MM.1S (cell line): ENCODE data around the gene RSPH6A.

Experiments
- DNase-seq: peaks from one replicate; pipeline ENCODE4 v3.0.0-alpha.2; 2015
- H2AFZ ChIP-seq: fragments of 300-600 bp; sonication (generic); 2 replicates; pipeline ENCODE4 v1.6.0; 2016; ENCODE audit warnings: antibody characterized with exemption, low read length
- H3F3A ChIP-seq: fragments of 300-600 bp; sonication (generic); 2 replicates; pipeline ENCODE4 v1.6.1; 2016; ENCODE audit warnings: mild to moderate bottlenecking, antibody characterized with exemption, low read length, moderate library complexity, mixed read lengths; ENCODE audit not compliant: insufficient read depth
- H3K27ac ChIP-seq: fragments of 300-600 bp; sonication (generic); 2 replicates; pipeline ENCODE4 v1.5.1; 2016; ENCODE audit warnings: mild to moderate bottlenecking, low read length
- H3K27me3 ChIP-seq: fragments of 300-600 bp; sonication (generic); replicated peaks from 2 replicates; pipeline ENCODE4 v1.6.0; 2016; ENCODE audit warnings: low read length; ENCODE audit not compliant: insufficient read depth
- H3K36me3 ChIP-seq: fragments of 300-600 bp; sonication (generic); replicated peaks from 2 replicates; pipeline ENCODE4 v1.6.1; 2016; ENCODE audit warnings: mild to moderate bottlenecking, low read length, mixed read lengths; ENCODE audit not compliant: insufficient read depth
- H3K4me1 ChIP-seq: fragments of 300-600 bp; sonication (generic); 2 replicates; pipeline ENCODE4 v1.6.1; 2016; ENCODE audit warnings: low read length, mixed read lengths
- H3K4me2 ChIP-seq: fragments of 300-600 bp; sonication (generic); 2 replicates; pipeline ENCODE4 v1.6.0; 2016; ENCODE audit warnings: low read depth, low read length
- H3K4me3 ChIP-seq: fragments of 300-600 bp; sonication (generic); 2 replicates; pipeline ENCODE4 v1.5.1; 2016; ENCODE audit warnings: low read length, mixed read lengths
- H3K79me2 ChIP-seq: fragments of 300-600 bp; sonication (generic); 2 replicates; pipeline ENCODE4 v1.6.1; 2016; ENCODE audit warnings: mixed run types, low read length, mixed read lengths
- H3K9ac ChIP-seq: fragments of 300-600 bp; sonication (generic); 2 replicates; pipeline ENCODE4 v1.6.1; 2016; ENCODE audit warnings: low read length, mixed read lengths
- H3K9me2 ChIP-seq: fragments of 300-600 bp; sonication (generic); replicated peaks from 2 replicates; pipeline ENCODE4 v1.6.1; 2016; ENCODE audit warnings: mild to moderate bottlenecking, low read length, mixed read lengths; ENCODE audit not compliant: insufficient read depth
- H3K9me3 ChIP-seq: fragments of 300-600 bp; sonication (generic); replicated peaks from 2 replicates; pipeline ENCODE4 v1.6.1; 2016; ENCODE audit warnings: mild to moderate bottlenecking, low read length, mixed read lengths; ENCODE audit not compliant: insufficient read depth
- H4K20me1 ChIP-seq: fragments of 300-600 bp; sonication (generic); 2 replicates; pipeline ENCODE4 v1.6.1; 2016; ENCODE audit warnings: mild to moderate bottlenecking, low read length, moderate library complexity, mixed read lengths; ENCODE audit not compliant: insufficient read depth
- EZH2 ChIP-seq: fragments of 300-600 bp; sonication (generic); optimal IDR thresholded peaks from 2 replicates; pipeline ENCODE3; 2017; ENCODE audit warnings: low read depth, mild to moderate bottlenecking, antibody characterized with exemption, low read length, mixed read lengths
- EZH2phosphoT487 ChIP-seq: fragments of 300-600 bp; sonication (generic); IDR thresholded peaks from 2 replicates; pipeline ENCODE4 v1.6.1; 2018; ENCODE audit warnings: antibody characterized with exemption, low read length
- TF ChIP-seq, protein P1 (sequence below): fragments of 300-600 bp; sonication (generic); IDR thresholded peaks from 2 replicates; pipeline ENCODE4 v1.5.1; 2016; ENCODE audit warnings: antibody characterized with exemption, low read length, mixed read lengths

The RSPH6A gene

DNA sequence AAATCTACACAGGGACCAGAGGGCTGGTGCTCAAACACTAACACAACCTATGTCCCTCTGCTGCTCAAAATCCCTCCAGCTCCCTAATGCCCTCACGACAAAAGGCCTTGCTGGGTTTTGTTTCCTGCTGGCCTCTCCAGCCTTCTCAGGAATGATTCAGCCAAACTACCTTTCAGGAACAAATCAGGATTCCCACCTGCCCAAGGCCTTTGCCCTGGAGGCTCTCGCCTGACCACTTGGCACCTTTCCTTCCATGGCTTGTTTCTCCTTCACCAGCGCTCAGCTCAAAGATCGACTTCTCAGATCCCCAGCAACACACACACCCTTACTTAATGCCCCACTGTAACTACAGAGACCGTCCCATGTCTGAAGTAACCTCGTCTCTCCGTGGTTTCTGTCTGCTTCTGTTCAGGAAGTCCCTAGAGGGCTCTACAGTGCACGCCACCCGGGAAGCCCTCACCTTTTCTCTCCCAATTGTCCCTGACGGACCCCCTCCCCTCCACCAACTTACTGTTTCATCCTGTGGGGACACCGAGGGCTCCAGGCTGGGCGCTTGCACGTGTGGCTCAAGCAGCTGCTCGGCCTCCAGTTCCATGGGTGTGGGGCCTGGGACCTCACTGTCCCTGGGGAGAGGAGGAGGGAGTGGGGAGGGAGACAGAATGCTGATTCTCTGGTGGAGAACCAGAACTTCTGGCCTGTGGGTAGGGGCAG lies 42.8 kb downstream of the RSPH6A start:
- Histone ChIP-seq H3K4me2 (no peak overlapping the region), H3K9me3 (no peaks in the 10 kb centered on the region), H3K4me1 (peaks cover 5% of the 10 kb centered on the region), H3K4me3 (no peak overlapping the region), H3K36me3 (no peaks in the 10 kb centered on the region), H3K27me3 (peaks cover 8% of the 10 kb centered on the region; the same call in 1 of the 2 replicates), H3K79me2 (no peaks in the 10 kb centered on the region), H3K27ac (no peak overlapping the region), H3F3A (peaks cover 14% of the 10 kb centered on the region), H3K9me2 (no peaks in the 10 kb centered on the region), H2AFZ (no peak overlapping the region), H3K9ac (no peak overlapping the region), H4K20me1 (no peaks in the 10 kb centered on the region)
- no peak for DNase-seq
- TF ChIP-seq EZH2 (no peak), EZH2phosphoT487 (no peak)
- TF ChIP-seq, protein P1, sequence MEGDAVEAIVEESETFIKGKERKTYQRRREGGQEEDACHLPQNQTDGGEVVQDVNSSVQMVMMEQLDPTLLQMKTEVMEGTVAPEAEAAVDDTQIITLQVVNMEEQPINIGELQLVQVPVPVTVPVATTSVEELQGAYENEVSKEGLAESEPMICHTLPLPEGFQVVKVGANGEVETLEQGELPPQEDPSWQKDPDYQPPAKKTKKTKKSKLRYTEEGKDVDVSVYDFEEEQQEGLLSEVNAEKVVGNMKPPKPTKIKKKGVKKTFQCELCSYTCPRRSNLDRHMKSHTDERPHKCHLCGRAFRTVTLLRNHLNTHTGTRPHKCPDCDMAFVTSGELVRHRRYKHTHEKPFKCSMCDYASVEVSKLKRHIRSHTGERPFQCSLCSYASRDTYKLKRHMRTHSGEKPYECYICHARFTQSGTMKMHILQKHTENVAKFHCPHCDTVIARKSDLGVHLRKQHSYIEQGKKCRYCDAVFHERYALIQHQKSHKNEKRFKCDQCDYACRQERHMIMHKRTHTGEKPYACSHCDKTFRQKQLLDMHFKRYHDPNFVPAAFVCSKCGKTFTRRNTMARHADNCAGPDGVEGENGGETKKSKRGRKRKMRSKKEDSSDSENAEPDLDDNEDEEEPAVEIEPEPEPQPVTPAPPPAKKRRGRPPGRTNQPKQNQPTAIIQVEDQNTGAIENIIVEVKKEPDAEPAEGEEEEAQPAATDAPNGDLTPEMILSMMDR = no peak

DNA sequence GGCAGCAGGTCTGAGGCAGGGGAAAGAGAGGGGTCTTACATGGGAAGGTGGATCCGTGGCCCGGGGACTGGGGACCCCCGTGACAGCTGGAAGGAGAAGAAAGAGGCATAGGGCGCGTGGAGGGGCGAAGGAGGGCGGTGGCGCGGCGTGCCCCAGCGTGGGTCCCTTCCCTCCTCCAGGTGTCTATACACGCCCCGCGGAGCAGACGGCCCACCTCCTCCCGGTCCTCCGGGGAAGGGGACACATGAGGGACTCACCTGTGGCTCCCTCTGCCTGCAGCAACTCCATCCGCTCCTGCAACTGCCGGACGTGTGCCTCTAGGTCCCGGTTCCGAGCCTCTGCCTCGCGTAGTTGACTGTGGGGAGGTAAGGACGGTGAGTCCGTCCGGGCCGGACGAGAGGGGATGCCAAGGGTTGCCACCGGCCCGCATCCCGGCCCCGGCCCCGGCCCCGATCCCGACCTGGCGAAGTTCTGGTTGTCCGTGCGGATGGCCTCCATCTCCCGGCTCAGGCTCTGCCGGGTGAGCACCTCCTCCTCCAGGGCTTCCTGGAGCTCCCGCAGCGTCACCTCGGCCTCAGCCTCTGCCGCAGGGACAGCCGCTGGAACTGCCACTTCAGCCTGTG lies 43.7 kb downstream of the RSPH6A start:
- Histone ChIP-seq H3K9ac (no peak overlapping the region; the same call in 1 of the 2 replicates), H3K36me3 (no peaks in the 10 kb centered on the region), H3K4me3 (peak overlapping the region; percentile 59), H3K4me2 (peak overlapping the region; percentile 96; the same call in 1 of the 2 replicates), H3K79me2 (no peaks in the 10 kb centered on the region), H3F3A (peaks cover 14% of the 10 kb centered on the region), H3K27ac (no peak overlapping the region), H2AFZ (no peak overlapping the region), H3K4me1 (peaks cover 5% of the 10 kb centered on the region), H3K9me3 (no peaks in the 10 kb centered on the region), H3K27me3 (peaks cover 13% of the 10 kb centered on the region; the same call in 1 of the 2 replicates), H3K9me2 (no peaks in the 10 kb centered on the region), H4K20me1 (no peaks in the 10 kb centered on the region)
- no peak for DNase-seq
- no peak for TF ChIP-seq EZH2
- TF ChIP-seq, protein P1 = no peak
- no peak for TF ChIP-seq EZH2phosphoT487

DNA sequence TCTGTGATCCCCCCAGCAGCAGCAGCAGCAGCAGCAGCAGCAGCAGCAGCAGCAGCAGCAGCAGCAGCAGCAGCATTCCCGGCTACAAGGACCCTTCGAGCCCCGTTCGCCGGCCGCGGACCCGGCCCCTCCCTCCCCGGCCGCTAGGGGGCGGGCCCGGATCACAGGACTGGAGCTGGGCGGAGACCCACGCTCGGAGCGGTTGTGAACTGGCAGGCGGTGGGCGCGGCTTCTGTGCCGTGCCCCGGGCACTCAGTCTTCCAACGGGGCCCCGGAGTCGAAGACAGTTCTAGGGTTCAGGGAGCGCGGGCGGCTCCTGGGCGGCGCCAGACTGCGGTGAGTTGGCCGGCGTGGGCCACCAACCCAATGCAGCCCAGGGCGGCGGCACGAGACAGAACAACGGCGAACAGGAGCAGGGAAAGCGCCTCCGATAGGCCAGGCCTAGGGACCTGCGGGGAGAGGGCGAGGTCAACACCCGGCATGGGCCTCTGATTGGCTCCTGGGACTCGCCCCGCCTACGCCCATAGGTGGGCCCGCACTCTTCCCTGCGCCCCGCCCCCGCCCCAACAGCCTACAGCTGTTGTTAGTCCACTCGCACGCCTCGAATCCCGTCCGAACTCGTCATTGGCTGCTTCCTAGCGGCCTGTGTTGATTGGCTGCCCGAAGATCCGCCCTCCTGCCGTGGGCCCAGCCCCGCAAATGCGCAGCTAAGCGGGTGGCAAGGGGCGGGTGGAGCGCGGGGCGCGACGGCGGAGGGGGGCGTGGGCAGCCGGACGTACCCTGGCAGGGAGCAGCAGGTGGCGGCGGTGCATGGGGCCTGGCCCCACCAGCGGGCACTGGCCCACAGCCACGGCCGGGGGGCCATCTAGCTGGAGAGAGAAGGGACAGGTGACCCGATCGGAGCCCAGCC lies 44.7 kb downstream of the RSPH6A start:
- Histone ChIP-seq H3K4me1 (peaks cover 5% of the 10 kb centered on the region), H3F3A (peaks cover 14% of the 10 kb centered on the region), H3K4me3 (peak overlapping the region; percentile 67), H3K4me2 (peak overlapping the region; percentile 96), H3K9me3 (no peaks in the 10 kb centered on the region), H3K9me2 (no peaks in the 10 kb centered on the region), H3K36me3 (no peaks in the 10 kb centered on the region), H2AFZ (peak overlapping the region; percentile 83), H3K27ac (peak overlapping the region; percentile 76; the same call in 1 of the 2 replicates), H4K20me1 (no peaks in the 10 kb centered on the region), H3K79me2 (no peaks in the 10 kb centered on the region), H3K27me3 (peaks cover 13% of the 10 kb centered on the region; the same call in 1 of the 2 replicates), H3K9ac (peak overlapping the region; percentile 64)
- no peak for TF ChIP-seq EZH2
- TF ChIP-seq, protein P1 = peak; percentile 88
- peak; percentile 97 for DNase-seq
